H9 (cell line): ENCODE results near the gene DGLUCY. TPM values are rescaled to one million over a fixed set of nuclear protein-coding genes. Genes with fewer than 3 reads are reported as not detected.

ENCODE experiments used
- DNase-seq: peaks from one replicate; pipeline ENCODE4 v3.0.0-alpha.2; 2017
- H2AFZ ChIP-seq: one replicate; pipeline ENCODE4 v1.6.1; 2013; ENCODE audit warnings: mild to moderate bottlenecking, low read length, control low read depth, moderate library complexity
- H2AK5ac ChIP-seq: 2 replicates; pipeline ENCODE4 v1.6.1; 2013; ENCODE audit warnings: low read length, control low read depth, mixed read lengths; ENCODE audit not compliant: insufficient read length
- H2BK120ac ChIP-seq: one replicate; pipeline ENCODE4 v1.6.1; 2013; ENCODE audit warnings: low read depth, mild to moderate bottlenecking, low read length, control low read depth, inconsistent platforms; ENCODE audit not compliant: poor library complexity, severe bottlenecking
- H2BK12ac ChIP-seq: 2 replicates; pipeline ENCODE4 v1.6.1; 2013; ENCODE audit warnings: low read length, control low read depth, mixed read lengths, low read depth; ENCODE audit not compliant: insufficient read length
- H2BK15ac ChIP-seq: 2 replicates; pipeline ENCODE4 v1.6.1; 2013; ENCODE audit warnings: low read depth, low read length, control low read depth
- H2BK20ac ChIP-seq: one replicate; pipeline ENCODE4 v1.6.1; 2013; ENCODE audit warnings: low read depth, mild to moderate bottlenecking, low read length, control low read depth, inconsistent platforms; ENCODE audit not compliant: poor library complexity, severe bottlenecking
- H2BK5ac ChIP-seq: 2 replicates; pipeline ENCODE4 v1.6.1; 2013; ENCODE audit warnings: low read length, control low read depth, mixed read lengths; ENCODE audit not compliant: insufficient read length
- H3K14ac ChIP-seq: 2 replicates; pipeline ENCODE4 v1.6.1; 2013; ENCODE audit warnings: low read length, control low read depth; ENCODE audit not compliant: insufficient read depth
- H3K18ac ChIP-seq: 2 replicates; pipeline ENCODE4 v1.6.1; 2013; ENCODE audit warnings: low read depth, mild to moderate bottlenecking, mixed read lengths, low read length, control low read depth; ENCODE audit not compliant: insufficient read length
- H3K23ac ChIP-seq: 2 replicates; pipeline ENCODE4 v1.6.1; 2013; ENCODE audit warnings: low read length, control low read depth, mixed read lengths, low read depth; ENCODE audit not compliant: insufficient read length
- H3K23me2 ChIP-seq: 2 replicates; pipeline ENCODE4 v1.6.1; 2013; ENCODE audit warnings: low read depth, mild to moderate bottlenecking, mixed read lengths, low read length, control low read depth; ENCODE audit not compliant: insufficient read length, poor library complexity, severe bottlenecking
- H3K27ac ChIP-seq: 2 replicates; pipeline ENCODE4 v1.5.1; 2013; ENCODE audit warnings: low read length, control low read depth, mixed read lengths, low read depth; ENCODE audit not compliant: insufficient read length
- H3K27me3 ChIP-seq: 2 replicates; pipeline ENCODE4 v1.6.1; 2013; ENCODE audit warnings: low read length, control low read depth, inconsistent platforms; ENCODE audit not compliant: insufficient read depth
- H3K4ac ChIP-seq: 2 replicates; pipeline ENCODE4 v1.6.1; 2013; ENCODE audit warnings: low read depth, mild to moderate bottlenecking, control low read depth, inconsistent platforms, low read length, moderate library complexity
- H3K4me1 ChIP-seq: 2 replicates; pipeline ENCODE4 v1.6.1; 2013; ENCODE audit warnings: low read length, control low read depth, inconsistent platforms; ENCODE audit not compliant: insufficient read depth
- H3K4me2 ChIP-seq: 2 replicates; pipeline ENCODE4 v1.6.1; 2013; ENCODE audit warnings: low read length, control low read depth, mixed read lengths; ENCODE audit not compliant: insufficient read length, insufficient read depth
- H3K56ac ChIP-seq: 2 replicates; pipeline ENCODE4 v1.6.1; 2013; ENCODE audit warnings: low read depth, mild to moderate bottlenecking, mixed read lengths, low read length, control low read depth; ENCODE audit not compliant: insufficient read length
- H3K79me1 ChIP-seq: 2 replicates; pipeline ENCODE4 v1.6.1; 2013; ENCODE audit warnings: low read depth, mild to moderate bottlenecking, moderate library complexity, low read length, control low read depth, inconsistent platforms; ENCODE audit not compliant: insufficient read depth, poor library complexity, severe bottlenecking
- H3K79me2 ChIP-seq: 2 replicates; pipeline ENCODE4 v1.6.1; 2013; ENCODE audit warnings: low read length, control low read depth, inconsistent platforms; ENCODE audit not compliant: insufficient read depth
- H3K9ac ChIP-seq: 2 replicates; pipeline ENCODE4 v1.6.1; 2013; ENCODE audit warnings: low read length, control low read depth, mixed read lengths; ENCODE audit not compliant: insufficient read length; ENCODE audit errors: extremely low read depth
- H3K9me3 ChIP-seq: one replicate; pipeline ENCODE4 v1.6.1; 2013; ENCODE audit warnings: low read depth, low read length, inconsistent platforms; ENCODE audit not compliant: control insufficient read depth
- H3T11ph ChIP-seq: one replicate; pipeline ENCODE4 v1.6.1; 2013; ENCODE audit warnings: mild to moderate bottlenecking, low read length, control low read depth, inconsistent platforms
- H4K20me1 ChIP-seq: one replicate; pipeline ENCODE4 v1.6.1; 2013; ENCODE audit not compliant: control insufficient read depth, insufficient read length, insufficient read depth
- H4K5ac ChIP-seq: 2 replicates; pipeline ENCODE4 v1.6.1; 2013; ENCODE audit warnings: low read depth, mild to moderate bottlenecking, mixed read lengths, low read length, control low read depth; ENCODE audit not compliant: insufficient read length
- H4K8ac ChIP-seq: replicated peaks from 2 replicates; pipeline ENCODE4 v1.6.1; 2013; ENCODE audit warnings: low read length, control low read depth, mixed read lengths, low read depth; ENCODE audit not compliant: insufficient read length
- H4K91ac ChIP-seq: 2 replicates; pipeline ENCODE4 v1.6.1; 2013; ENCODE audit warnings: low read depth, mild to moderate bottlenecking, moderate library complexity, mixed read lengths, low read length, control low read depth; ENCODE audit not compliant: insufficient read length
- H3K27ac Mint-ChIP-seq, 3 experiments: 2 replicates in 2 of 3; 3 replicates in 1 of 3; pipeline ENCODE4 v1.8.0; 2020 to 2021; ENCODE audit warnings: mixed read lengths in 3 of 3, mild to moderate bottlenecking in 1 of 3, moderate library complexity in 1 of 3
- H3K27me3 Mint-ChIP-seq: 2 replicates; pipeline ENCODE4 v1.8.0; 2021; ENCODE audit warnings: low read depth, mild to moderate bottlenecking, moderate library complexity, mixed read lengths
- H3K36me3 Mint-ChIP-seq, 3 experiments: 2 replicates in 2 of 3; 3 replicates in 1 of 3; pipeline ENCODE4 v1.8.0; 2020 to 2021; ENCODE audit warnings: low read depth in 3 of 3, mixed read lengths in 3 of 3; ENCODE audit not compliant: insufficient read depth in 1 of 3
- H3K4me1 Mint-ChIP-seq, 2 experiments: 2 replicates each; pipeline ENCODE4 v1.8.0; 2020; ENCODE audit warnings: mixed read lengths in 2 of 2
- H3K4me3 Mint-ChIP-seq, 2 experiments: 2 replicates in 1 of 2; 3 replicates in 1 of 2; pipeline ENCODE4 v1.8.0; 2020 to 2021; ENCODE audit warnings: mild to moderate bottlenecking in 2 of 2, mixed read lengths in 2 of 2, moderate library complexity in 1 of 2
- H3K9me3 Mint-ChIP-seq, 2 experiments: 2 replicates in 1 of 2; 3 replicates in 1 of 2; pipeline ENCODE4 v1.8.0; 2020; ENCODE audit warnings: mild to moderate bottlenecking in 2 of 2, mixed read lengths in 2 of 2, moderate library complexity in 1 of 2
- CTCF ChIP-seq: fragments of 200-600 bp; sonication (generic); conservative IDR thresholded peaks from 3 replicates; pipeline ENCODE4 v1.8.0; 2021; ENCODE audit warnings: antibody characterized with exemption, mild to moderate bottlenecking
- WGBS: extraction: QIAGEN DNeasy Blood & Tissue Kit; methylation state at CpG from one replicate; pipeline ENCODE4 v1.1.7; 2013; ENCODE audit warnings: missing lambda C conversion rate, low lambda C conversion rate, mixed read lengths; ENCODE audit not compliant: insufficient read length; ENCODE audit errors: extremely low coverage; 5-methylcytosine and 5-hydroxymethylcytosine counted together
- total RNA-seq: library from RNA; stranded (reverse); gene quantifications from 2 replicates; pipeline ENCODE4 v1.2.1, GENCODE V29; 2021

Gene DGLUCY
- total RNA-seq, 1 experiment from 2014 or later = 29.6 TPM

DNA sequence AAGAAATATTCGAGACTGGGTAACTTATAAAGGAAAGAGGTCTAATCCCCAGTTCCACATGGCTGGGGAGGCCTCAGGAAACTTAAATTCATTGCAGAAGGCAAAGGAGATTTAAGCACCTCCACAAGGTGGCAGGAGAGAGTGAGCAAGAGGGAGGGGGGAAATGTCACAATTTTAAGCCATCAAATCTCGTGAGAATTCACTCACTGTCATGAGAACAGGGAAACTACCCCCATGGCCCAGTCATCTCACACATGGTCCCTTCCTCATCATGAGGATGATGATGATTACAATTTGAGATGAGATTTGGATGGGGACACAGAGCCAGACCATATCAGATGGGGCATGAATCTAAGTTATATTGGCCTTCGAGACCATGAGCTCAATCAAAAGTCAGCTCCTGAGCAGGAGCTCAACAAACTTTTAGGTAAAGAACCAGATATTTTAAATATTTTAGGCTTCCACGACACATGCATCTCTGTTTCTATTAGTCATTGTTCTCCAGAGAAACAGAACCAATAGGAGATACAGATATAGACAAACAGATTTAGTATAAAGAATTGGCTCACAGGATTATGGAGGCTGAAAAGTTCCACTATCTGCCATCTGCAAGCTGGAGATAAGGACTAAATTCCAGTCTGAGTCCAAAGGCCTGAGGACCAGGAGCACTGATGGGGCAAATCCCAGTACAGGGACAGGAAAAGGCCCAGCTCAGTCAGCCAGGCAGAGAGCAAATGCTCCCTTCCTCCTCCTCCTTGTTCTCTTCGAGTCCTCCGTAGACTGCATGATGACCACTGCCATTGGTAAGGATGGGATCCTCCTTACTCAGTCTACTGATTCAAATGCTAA is 24.9 kb downstream of the DGLUCY start:
- DNase-seq = peak; percentile 41
- Histone ChIP-seq H3K4me2 (no peak overlapping the region), H3K9me3 (no peaks in the 10 kb centered on the region), H3K14ac (no peak overlapping the region), H3T11ph (no peak overlapping the region), H3K23ac (no peak overlapping the region), H2BK12ac (no peak overlapping the region), H3K79me2 (no peaks in the 10 kb centered on the region), H4K91ac (no peak overlapping the region), H2AFZ (no peak overlapping the region), H3K9ac (no peak overlapping the region), H4K5ac (no peak overlapping the region), H3K27me3 (no peaks in the 10 kb centered on the region), H2AK5ac (no peak overlapping the region), H3K27ac (no peak overlapping the region), H3K23me2 (no peaks in the 10 kb centered on the region), H4K8ac (no peak overlapping the region), H3K56ac (no peak overlapping the region), H3K4me1 (no peaks in the 10 kb centered on the region), H3K79me1 (no peaks in the 10 kb centered on the region), H3K18ac (no peak overlapping the region), H2BK15ac (no peak overlapping the region), H2BK20ac (no peak overlapping the region), H2BK5ac (no peak overlapping the region), H2BK120ac (no peak overlapping the region), H4K20me1 (no peaks in the 10 kb centered on the region), H3K4ac (no peak overlapping the region)
- no peak overlapping the region for H3K4me3 Mint-ChIP-seq
- peaks cover 13 to 17% of the 10 kb centered on the region in 2 experiments for H3K4me1 Mint-ChIP-seq
- H3K9me3 Mint-ChIP-seq = no peaks in the 10 kb centered on the region
- TF ChIP-seq CTCF = peak; percentile 78
- no peaks in the 10 kb centered on the region for H3K27me3 Mint-ChIP-seq
- WGBS = no CpG with 5 or more reads among the region's 6 CpGs
- H3K36me3 Mint-ChIP-seq = peaks cover 0 to 9% (median 3%) of the 10 kb centered on the region in 3 experiments; a peak in 4 of 7 replicates
- H3K27ac Mint-ChIP-seq = peak overlapping the region in 1 of 3 experiments; percentile 64; a peak in 3 of 7 replicates
